ENCODE results near the gene CNKSR2. TPM values are rescaled to one million over a fixed set of nuclear protein-coding genes. Genes with fewer than 3 reads are reported as not detected.

Gene CNKSR2
- total RNA-seq, 1 experiment from 2014 or later = 52.9 TPM

GRCh38 chrX:21581479-21581878 lies 207.3 kb downstream of the CNKSR2 start:
- Histone ChIP-seq H3K56ac (ENCODE audit: insufficient read length, low read depth, low read length) (no peak overlapping the region), H4K5ac (ENCODE audit: insufficient read length, low read depth, low read length) (no peak overlapping the region), H3K79me2 (ENCODE audit: insufficient read depth, low read length) (no peaks in the 10 kb centered on the region), H3K9me3 (ENCODE audit: control insufficient read depth, low read depth, low read length) (peaks cover 20% of the 10 kb centered on the region), H3K4me1 (ENCODE audit: insufficient read depth, low read length) (no peaks in the 10 kb centered on the region), H3K23me2 (ENCODE audit: insufficient read length, low read depth, low read length, poor library complexity, severe bottlenecking) (no peaks in the 10 kb centered on the region), H2BK120ac (ENCODE audit: low read depth, low read length, poor library complexity, severe bottlenecking) (no peak overlapping the region), H3K9ac (ENCODE audit: extremely low read depth, insufficient read length, low read length) (no peak overlapping the region), H4K8ac (replicated peaks; ENCODE audit: insufficient read length, low read depth, low read length) (no peak overlapping the region), H3K4me2 (ENCODE audit: insufficient read depth, insufficient read length, low read length) (no peak overlapping the region), H3K4ac (ENCODE audit: low read depth, low read length) (no peak overlapping the region), H2BK5ac (ENCODE audit: insufficient read length, low read length) (no peak overlapping the region), H3K23ac (ENCODE audit: insufficient read length, low read depth, low read length) (no peak overlapping the region), H3K79me1 (ENCODE audit: insufficient read depth, low read depth, low read length, poor library complexity, severe bottlenecking) (no peaks in the 10 kb centered on the region), H3K14ac (ENCODE audit: insufficient read depth, low read length) (no peak overlapping the region), H3K27me3 (ENCODE audit: insufficient read depth, low read length) (no peaks in the 10 kb centered on the region), H4K20me1 (ENCODE audit: control insufficient read depth, insufficient read depth, insufficient read length) (no peaks in the 10 kb centered on the region), H2BK12ac (ENCODE audit: insufficient read length, low read depth, low read length) (no peak overlapping the region), H4K91ac (ENCODE audit: insufficient read length, low read depth, low read length) (no peak overlapping the region), H2AFZ (ENCODE audit: low read length) (no peak overlapping the region), H2AK5ac (ENCODE audit: insufficient read length, low read length) (no peak overlapping the region), H3K27ac (ENCODE audit: insufficient read length, low read depth, low read length) (no peak overlapping the region), H2BK15ac (ENCODE audit: low read depth, low read length) (no peak overlapping the region), H3T11ph (ENCODE audit: low read length) (no peak overlapping the region), H2BK20ac (ENCODE audit: low read depth, low read length, poor library complexity, severe bottlenecking) (no peak overlapping the region), H3K18ac (ENCODE audit: insufficient read length, low read depth, low read length) (no peak overlapping the region)
- H3K9me3 Mint-ChIP-seq = peaks cover 4 to 23% of the 10 kb centered on the region in 2 experiments; a peak in 4 of 5 replicates
- no peak for DNase-seq
- H3K27ac Mint-ChIP-seq = no peak overlapping the region
- no peak for TF ChIP-seq CTCF (conservative IDR thresholded peaks at IDR 0.05)
- WGBS (ENCODE audit: extremely low coverage, insufficient read length, low lambda C conversion rate) = no CpG with 5 or more reads among the region's 3 CpGs
- no peaks in the 10 kb centered on the region for H3K27me3 Mint-ChIP-seq (ENCODE audit: low read depth)
- peaks cover 10 to 15% (median 14%) of the 10 kb centered on the region in 3 experiments for H3K36me3 Mint-ChIP-seq (ENCODE audit: insufficient read depth in 1 of 3, low read depth in 3 of 3)
- peaks cover 3 to 4% of the 10 kb centered on the region in 2 experiments; a peak in 3 of 4 replicates for H3K4me1 Mint-ChIP-seq
- H3K4me3 Mint-ChIP-seq = no peak overlapping the region
